Mononuclear cell (primary cell): ENCODE results near the gene PRLR. TPM values are rescaled to one million over a fixed set of nuclear protein-coding genes. Genes with fewer than 3 reads are reported as not detected.

Source experiments
- H3K27me3 ChIP-seq: 2 replicates; pipeline ENCODE4 v1.6.0; 2011; ENCODE audit warnings: low read length, control low read depth; ENCODE audit not compliant: insufficient read depth
- H3K4me1 ChIP-seq: 2 replicates; pipeline ENCODE4 v1.5.1; 2011; ENCODE audit warnings: mild to moderate bottlenecking, low read length, control low read depth; ENCODE audit not compliant: insufficient read depth
- H3K4me3 ChIP-seq: 2 replicates; pipeline ENCODE4 v1.5.1; 2011; ENCODE audit warnings: mild to moderate bottlenecking, low read length, moderate library complexity
- H3K9me3 ChIP-seq: 2 replicates; pipeline ENCODE4 v1.5.1; 2011; ENCODE audit warnings: low read depth, mild to moderate bottlenecking, control low read depth, low read length
- total RNA-seq: library from RNA; depleted of rRNA; stranded (reverse); fragments of >200 nt; gene quantifications from one replicate; pipeline ENCODE4 v1.2.3, GENCODE V29; 2012

PRLR gene
- total RNA-seq, 1 donor: 1.6 TPM

DNA sequence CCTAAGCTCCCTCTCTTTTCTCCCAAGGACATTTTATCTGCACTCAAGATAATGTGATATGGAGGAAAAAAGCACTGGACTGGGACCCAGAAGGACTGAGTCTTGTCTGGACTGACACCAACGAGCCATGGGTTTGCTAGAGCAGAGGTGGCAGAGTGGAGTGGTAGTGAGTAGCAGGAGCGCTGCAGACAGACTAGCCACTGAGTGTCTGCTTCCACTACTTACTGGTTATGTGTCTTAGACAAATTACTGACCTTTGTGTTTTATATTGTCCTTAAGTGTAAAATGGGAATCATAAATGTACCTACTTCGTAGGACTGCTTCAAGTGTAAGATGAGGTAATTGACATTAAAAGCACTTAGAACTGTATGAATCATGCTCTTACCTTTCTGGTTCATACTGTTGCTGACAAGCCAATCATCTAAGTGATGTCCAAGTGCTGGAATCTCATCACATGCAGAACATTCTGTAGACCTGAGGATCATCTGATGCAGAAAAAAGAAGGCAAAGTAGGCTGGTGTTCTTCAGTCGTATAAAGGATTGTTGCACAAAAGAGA lies 12.5 kb upstream of the PRLR start:
- Histone ChIP-seq H3K4me3 (no peak overlapping the region), H3K27me3 (no peaks in the 10 kb centered on the region), H3K4me1 (no peaks in the 10 kb centered on the region), H3K9me3 (no peaks in the 10 kb centered on the region)

GRCh38 chr5:35240892-35241291 lies 10.6 kb upstream of the PRLR start:
- no peaks in the 10 kb centered on the region for H3K4me1 ChIP-seq
- no peaks in the 10 kb centered on the region for H3K9me3 ChIP-seq
- H3K27me3 ChIP-seq: no peaks in the 10 kb centered on the region
- H3K4me3 ChIP-seq: no peak overlapping the region

- Histone ChIP-seq H3K4me1 (no peaks in the 10 kb centered on the region), H3K9me3 (no peaks in the 10 kb centered on the region), H3K27me3 (no peaks in the 10 kb centered on the region), H3K4me3 (no peak overlapping the region)
These were observed 9.8 kb upstream of the PRLR start for GRCh38 chr5:35239911-35240610.

- H3K4me3 ChIP-seq: no peak overlapping the region
- H3K9me3 ChIP-seq: no peaks in the 10 kb centered on the region
- H3K27me3 ChIP-seq: no peaks in the 10 kb centered on the region
- H3K4me1 ChIP-seq: no peaks in the 10 kb centered on the region
These were observed 9.2 kb upstream of the PRLR start for GRCh38 chr5:35239476-35239875.

DNA sequence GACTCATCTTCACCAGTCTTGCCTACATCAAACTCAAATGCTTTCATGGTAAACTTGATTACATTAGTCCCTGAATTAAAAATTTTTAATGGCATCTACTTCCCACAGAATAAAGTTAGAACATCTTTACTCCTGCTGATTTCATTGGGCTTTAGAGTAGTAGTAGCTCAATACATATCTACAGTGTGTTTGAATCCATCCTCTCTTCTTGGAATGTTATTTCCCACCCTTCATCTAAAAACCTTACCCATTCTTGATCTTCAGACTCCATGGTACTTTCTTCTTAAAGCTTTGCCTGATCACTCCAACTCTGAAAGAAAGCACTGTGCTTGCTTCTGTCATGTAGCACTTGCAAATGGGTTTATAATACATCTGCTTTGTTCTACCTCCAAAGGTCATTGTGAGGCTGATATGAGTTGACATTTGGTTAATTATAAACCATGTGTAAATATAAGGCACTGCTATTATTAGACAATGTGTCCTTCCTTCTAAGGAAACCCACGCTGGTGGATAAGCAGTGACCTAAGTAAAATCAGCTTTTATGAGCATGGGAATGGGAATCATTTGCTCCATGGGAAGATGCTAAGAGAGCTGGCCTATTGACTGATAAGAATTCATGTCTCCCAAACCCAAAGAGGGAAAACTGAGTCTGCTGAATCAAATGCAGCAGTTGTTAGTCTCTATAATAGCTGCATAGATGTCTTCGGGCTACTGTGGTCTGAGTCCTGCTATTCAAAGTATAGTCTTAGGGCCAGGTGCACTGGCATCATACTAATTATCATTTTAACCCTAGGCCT lies 7.5 kb upstream of the PRLR start:
- H3K4me3 ChIP-seq: no peak overlapping the region
- no peaks in the 10 kb centered on the region for H3K27me3 ChIP-seq
- H3K4me1 ChIP-seq: no peaks in the 10 kb centered on the region
- H3K9me3 ChIP-seq: no peaks in the 10 kb centered on the region

DNA sequence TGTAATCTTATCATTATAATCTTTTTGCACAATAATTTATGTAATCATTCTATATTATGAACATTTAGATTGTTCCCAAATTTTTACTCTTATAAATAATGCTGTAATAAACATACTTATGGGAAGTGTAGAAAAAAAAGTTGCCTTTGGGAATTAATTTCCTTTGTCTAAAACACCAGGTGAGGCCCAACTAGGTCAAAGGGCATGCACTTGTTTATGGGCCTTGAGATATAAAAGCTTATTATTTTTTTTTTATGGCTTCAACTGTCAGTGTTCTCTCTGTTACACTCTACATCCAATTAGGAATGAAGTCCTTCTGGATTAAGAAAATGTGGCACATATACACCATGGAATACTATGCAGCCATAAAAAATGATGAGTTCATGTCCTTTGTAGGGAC lies 6.5 kb upstream of the PRLR start:
- H3K4me3 ChIP-seq: no peak overlapping the region
- H3K27me3 ChIP-seq: peaks cover 3% of the 10 kb centered on the region
- no peaks in the 10 kb centered on the region for H3K4me1 ChIP-seq
- H3K9me3 ChIP-seq: no peaks in the 10 kb centered on the region

DNA sequence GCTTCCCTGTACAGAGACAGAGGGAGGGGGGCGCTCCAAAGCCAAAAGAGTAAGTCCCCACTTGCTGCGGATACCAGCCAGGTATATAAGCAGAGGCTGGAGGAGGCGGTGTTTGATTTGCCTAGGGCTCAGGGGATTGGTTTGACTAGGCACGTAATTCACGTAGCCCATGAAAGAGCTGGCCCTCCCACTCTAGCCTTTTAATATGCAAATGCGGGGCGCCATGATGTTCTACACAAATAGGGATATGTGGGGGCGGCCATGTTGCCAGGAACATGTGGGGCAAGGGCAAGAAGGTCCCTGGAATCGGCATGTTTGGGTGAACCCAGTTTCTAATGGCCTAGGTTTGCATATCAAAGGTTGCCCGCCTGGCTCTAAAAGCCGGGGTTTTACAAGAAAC lies 3.3 kb upstream of the PRLR start:
- Histone ChIP-seq H3K4me3 (no peak overlapping the region), H3K27me3 (peaks cover 28% of the 10 kb centered on the region), H3K4me1 (peaks cover 18% of the 10 kb centered on the region), H3K9me3 (no peaks in the 10 kb centered on the region)

DNA sequence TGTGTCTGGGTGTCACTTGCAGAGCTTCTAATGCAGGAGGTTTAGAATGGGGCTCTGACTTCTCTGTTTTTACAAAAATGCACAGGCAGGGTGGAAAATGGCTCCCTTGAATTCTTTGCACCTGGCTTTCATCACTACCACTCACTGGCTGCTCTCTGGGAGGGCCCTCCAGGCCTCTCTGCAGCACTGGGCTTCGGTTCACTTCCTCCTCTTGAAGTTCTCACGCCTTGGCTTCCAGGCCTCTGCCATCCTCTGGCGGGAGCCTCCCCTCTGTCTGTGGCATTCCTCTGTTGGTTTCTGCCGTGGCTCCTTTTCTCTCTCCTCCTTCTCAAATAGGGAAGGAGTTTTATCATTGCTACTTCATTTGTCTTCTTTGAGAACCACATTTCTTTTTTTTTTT lies 2.8 kb upstream of the PRLR start:
- Histone ChIP-seq H3K9me3 (no peaks in the 10 kb centered on the region), H3K4me1 (peaks cover 23% of the 10 kb centered on the region), H3K4me3 (no peak overlapping the region), H3K27me3 (peaks cover 33% of the 10 kb centered on the region)

GRCh38 chr5:35232124-35232523 lies 1.8 kb upstream of the PRLR start:
- no peaks in the 10 kb centered on the region for H3K9me3 ChIP-seq
- peaks cover 23% of the 10 kb centered on the region for H3K4me1 ChIP-seq
- no peak overlapping the region for H3K4me3 ChIP-seq
- peaks cover 41% of the 10 kb centered on the region for H3K27me3 ChIP-seq

DNA sequence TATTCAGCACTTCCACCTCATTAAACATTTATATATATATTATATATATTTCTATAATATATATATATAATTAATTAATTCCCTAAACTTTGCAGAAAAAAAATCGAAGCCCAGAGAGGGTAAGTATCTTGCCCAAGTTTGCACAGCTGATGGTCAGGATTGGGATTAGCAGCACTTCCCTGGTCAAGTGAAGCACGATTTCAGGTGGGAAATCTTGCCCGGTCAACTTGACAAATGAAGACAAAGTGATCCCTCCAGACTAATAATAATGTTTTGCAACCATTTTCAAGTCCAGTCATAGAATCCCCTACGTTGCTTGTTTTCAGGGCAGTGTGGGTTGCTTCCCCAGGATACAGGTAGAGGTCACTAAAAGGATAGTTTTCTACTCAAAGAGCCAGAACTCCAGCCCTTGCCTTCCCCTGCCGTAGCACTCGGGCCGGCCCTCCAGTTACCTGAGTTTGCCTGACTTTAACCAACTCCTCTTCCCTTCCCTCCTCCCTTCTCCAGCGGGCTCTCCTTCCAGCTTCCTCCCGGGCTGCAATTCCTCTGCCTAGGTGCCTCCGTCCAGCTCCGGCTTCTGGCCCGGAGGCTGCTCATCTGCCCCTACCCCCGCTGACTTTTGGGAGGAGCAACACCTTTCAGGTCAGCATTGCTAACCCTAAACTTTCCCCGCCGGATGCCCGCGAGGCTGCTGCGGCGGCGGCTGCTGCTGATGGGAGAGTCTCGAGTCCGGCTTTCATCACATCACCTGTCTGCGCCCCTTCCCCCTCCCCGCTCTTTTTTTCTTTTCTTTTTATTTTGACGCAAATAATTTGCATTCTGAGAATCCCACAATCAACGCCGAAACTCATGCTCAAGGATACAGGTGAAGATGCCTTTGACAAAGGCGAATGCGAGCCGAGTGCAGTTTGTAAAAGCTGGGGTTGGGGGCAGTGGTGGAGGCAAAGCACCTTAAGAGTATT lies 930 bp downstream of the PRLR start:
- peaks cover 46% of the 10 kb centered on the region for H3K27me3 ChIP-seq
- H3K4me1 ChIP-seq: peaks cover 23% of the 10 kb centered on the region
- H3K9me3 ChIP-seq: no peaks in the 10 kb centered on the region
- H3K4me3 ChIP-seq: peak overlapping the region; percentile 40

GRCh38 chr5:35228310-35228709 lies 2.0 kb downstream of the PRLR start:
- Histone ChIP-seq H3K4me3 (no peak overlapping the region), H3K9me3 (no peaks in the 10 kb centered on the region), H3K4me1 (peaks cover 23% of the 10 kb centered on the region), H3K27me3 (peaks cover 46% of the 10 kb centered on the region)

DNA sequence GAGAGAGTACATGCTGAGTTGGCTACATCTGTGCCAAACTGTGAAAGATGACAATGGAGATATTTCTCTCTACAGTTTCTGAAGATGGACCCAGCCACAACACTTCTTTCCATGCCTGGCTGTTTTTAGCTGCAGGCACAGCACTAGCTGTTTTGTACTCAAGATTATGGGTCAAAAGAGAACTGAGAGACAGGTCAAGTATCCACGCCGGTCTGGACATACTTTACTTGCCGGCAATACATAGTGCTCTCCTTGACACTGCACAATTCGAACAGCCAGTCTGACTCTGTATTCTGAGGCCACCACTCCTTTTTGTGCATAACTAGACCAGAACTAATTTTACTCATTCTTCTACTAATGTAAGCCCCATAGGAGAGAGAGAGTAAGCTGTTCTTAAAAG lies 2.6 kb downstream of the PRLR start:
- Histone ChIP-seq H3K4me3 (no peak overlapping the region), H3K4me1 (peaks cover 23% of the 10 kb centered on the region), H3K27me3 (peaks cover 46% of the 10 kb centered on the region), H3K9me3 (no peaks in the 10 kb centered on the region)

DNA sequence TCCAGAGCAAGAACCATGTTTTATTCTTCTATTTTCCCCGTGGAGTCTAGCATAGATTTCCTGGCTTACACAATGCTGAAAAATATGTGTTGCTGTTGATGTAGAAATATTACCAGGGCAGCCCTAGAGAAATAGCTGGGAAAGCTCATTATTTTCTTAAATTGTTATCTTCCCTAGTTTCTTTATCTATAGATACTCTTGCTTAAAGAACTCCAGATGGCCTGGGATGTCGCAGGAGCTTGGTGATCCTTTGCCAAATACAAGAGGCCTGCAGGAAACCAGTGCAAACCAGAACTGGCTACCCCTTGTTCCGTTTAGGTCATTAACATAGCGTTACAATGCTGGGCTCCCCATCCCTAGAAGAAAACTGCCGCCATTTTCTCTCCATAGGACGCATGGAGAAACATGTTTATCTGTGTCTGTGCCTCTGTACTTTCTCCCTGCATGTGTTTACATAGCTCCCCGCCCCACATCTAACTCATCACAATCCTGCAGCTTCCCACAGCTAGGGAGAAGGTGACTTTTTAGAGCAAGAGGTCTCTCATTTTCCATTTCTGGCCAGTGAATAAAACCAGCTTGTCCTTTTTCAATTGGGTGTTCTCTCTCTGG lies 6.4 kb downstream of the PRLR start:
- Histone ChIP-seq H3K27me3 (peaks cover 20% of the 10 kb centered on the region), H3K4me3 (no peak overlapping the region), H3K4me1 (peaks cover 7% of the 10 kb centered on the region)

DNA sequence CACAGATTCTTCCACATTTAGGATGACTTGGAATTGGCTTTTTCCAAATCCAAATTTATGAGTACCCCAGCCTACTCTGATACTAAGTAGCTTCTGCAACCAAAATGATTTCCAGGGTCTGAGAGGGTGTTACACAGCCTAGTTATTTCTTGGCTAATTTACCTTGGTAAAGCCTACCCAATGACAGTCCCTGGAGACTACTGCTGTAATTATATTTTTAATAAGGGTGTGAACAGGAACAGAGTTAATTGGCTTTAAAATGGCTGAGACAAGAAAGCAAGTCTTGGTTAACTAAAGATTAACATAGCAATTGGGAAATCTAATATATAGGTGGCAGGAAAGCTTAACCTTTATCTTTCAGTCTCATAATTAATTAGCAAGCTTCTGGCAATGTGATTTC lies 9.3 kb downstream of the PRLR start:
- Histone ChIP-seq H3K27me3 (no peaks in the 10 kb centered on the region), H3K4me1 (no peaks in the 10 kb centered on the region), H3K9me3 (no peaks in the 10 kb centered on the region), H3K4me3 (no peak overlapping the region)

More for the DNA sequence above, 6.4 kb downstream of the PRLR start:
- no peaks in the 10 kb centered on the region for H3K9me3 ChIP-seq
